Measurements from ENCODE around the gene ZHX3.

DNA sequence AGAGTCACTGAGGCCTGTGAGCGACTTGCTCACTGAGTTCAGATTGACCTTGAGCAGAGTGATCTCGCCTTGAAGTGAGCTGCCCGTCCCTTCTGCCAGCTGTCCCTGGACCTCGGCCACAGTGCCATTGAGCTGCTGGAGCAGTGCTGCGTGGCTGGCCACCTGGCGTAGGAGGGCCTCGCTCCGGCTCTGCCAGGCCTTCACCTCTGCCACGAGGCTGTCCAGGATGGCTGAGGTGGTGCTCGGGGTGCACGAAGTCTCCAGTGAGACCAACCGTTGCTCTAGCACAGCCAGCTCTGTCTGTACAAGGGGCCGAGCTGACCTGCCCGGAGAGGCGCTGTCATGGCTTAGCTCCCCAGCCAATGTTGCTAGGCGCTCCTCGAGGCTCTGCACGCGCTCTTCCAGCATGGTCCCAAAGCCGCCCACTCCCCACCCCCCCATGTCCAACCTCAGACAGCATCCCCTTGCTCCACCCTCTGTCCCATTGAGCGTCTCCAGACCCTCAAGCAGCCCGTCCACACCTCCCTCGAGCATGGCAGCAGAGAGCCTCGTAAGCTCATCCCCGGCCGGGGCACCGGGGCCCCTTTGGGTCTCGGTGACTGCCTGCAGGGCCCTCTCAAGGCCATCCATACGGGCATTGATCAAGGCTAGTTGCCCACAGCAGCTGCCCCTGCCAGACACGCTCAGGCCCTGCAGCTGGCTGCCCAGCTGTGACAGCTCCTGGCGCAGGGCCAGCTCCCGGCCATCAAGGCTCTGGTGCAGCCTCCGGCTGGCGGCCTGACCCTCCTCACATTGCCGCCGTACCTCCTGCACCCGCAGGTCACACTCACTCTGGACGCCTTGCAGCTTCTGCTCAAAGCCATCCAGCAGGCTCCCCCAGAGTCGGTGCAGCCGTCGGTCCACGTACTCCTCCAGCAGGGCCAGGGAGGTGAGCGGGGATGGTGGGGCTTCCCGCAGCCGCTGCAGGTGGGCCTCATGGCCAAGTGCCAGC is 44.5 kb upstream of the ZHX3 start:
- TF ChIP-seq, protein P1, sequence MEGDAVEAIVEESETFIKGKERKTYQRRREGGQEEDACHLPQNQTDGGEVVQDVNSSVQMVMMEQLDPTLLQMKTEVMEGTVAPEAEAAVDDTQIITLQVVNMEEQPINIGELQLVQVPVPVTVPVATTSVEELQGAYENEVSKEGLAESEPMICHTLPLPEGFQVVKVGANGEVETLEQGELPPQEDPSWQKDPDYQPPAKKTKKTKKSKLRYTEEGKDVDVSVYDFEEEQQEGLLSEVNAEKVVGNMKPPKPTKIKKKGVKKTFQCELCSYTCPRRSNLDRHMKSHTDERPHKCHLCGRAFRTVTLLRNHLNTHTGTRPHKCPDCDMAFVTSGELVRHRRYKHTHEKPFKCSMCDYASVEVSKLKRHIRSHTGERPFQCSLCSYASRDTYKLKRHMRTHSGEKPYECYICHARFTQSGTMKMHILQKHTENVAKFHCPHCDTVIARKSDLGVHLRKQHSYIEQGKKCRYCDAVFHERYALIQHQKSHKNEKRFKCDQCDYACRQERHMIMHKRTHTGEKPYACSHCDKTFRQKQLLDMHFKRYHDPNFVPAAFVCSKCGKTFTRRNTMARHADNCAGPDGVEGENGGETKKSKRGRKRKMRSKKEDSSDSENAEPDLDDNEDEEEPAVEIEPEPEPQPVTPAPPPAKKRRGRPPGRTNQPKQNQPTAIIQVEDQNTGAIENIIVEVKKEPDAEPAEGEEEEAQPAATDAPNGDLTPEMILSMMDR (IDR thresholded peaks at IDR 0.05; ENCODE audit: low read depth, low read length, poor library complexity, severe bottlenecking), result no peak
- no peak for TF ChIP-seq EZH2phosphoT487 (IDR thresholded peaks at IDR 0.05; ENCODE audit: borderline replicate concordance, low read length)

Measured in DOHH2 (cell line).